GM12874 (cell line): ENCODE data around the gene DTD2.

Experiments
- CTCF ChIP-seq: IDR thresholded peaks from 2 replicates; pipeline ENCODE4 v1.5.1; 2011; ENCODE audit warnings: low read depth, mild to moderate bottlenecking, control low read depth, low read length, moderate library complexity; ENCODE audit not compliant: insufficient read depth

The DTD2 gene

GRCh38 chr14:31410048-31410650 lies 47.2 kb downstream of the DTD2 start:
- TF ChIP-seq CTCF = no peak

- no peak for TF ChIP-seq CTCF
These were observed 48.9 kb downstream of the DTD2 start for GRCh38 chr14:31408421-31408820.

- TF ChIP-seq CTCF = no peak
These were observed 51.6 kb downstream of the DTD2 start for GRCh38 chr14:31405599-31406232.

GRCh38 chr14:31405106-31405505 lies 52.2 kb downstream of the DTD2 start:
- TF ChIP-seq CTCF = no peak

GRCh38 chr14:31403707-31404106 lies 53.6 kb downstream of the DTD2 start:
- TF ChIP-seq CTCF = no peak

GRCh38 chr14:31402764-31403439 lies 54.4 kb downstream of the DTD2 start:
- no peak for TF ChIP-seq CTCF

GRCh38 chr14:31401369-31401932 lies 55.9 kb downstream of the DTD2 start:
- no peak for TF ChIP-seq CTCF
